Tibial nerve (tissue), 4 donors: ENCODE results near the gene SEMA6A. TPM values are rescaled to one million over a fixed set of nuclear protein-coding genes. Genes with fewer than 3 reads are reported as not detected.
A peak's percentile ranks its signal among the peaks of the same experiment; 100 is the strongest.

Experiments
- DNase-seq, 2 donors: peaks; one replicate each; pipeline ENCODE4 v3.0.0-alpha.2; 2019; ENCODE audit warnings: low spot score in 2 of 2
- H3K27ac ChIP-seq, 4 donors: fragments of 200-600 bp; sonication (generic) in 3 of 4; one replicate each; pipeline ENCODE4 v1.5.1; 2017 to 2019; ENCODE audit warnings: mild to moderate bottlenecking in 1 of 4
- H3K27me3 ChIP-seq, 2 donors: fragments of 200-600 bp; sonication (generic) in 1 of 2; one replicate each; pipeline versions ENCODE4 v1.5.1 to v1.6.0; 2017 to 2019
- H3K36me3 ChIP-seq, 3 donors: fragments of 200-600 bp; sonication (generic); one replicate each; pipeline ENCODE4 v1.5.1; 2018 to 2019
- H3K4me1 ChIP-seq, 4 donors: fragments of 200-600 bp; sonication (generic) in 3 of 4; one replicate each; pipeline ENCODE4 v1.5.1; 2017 to 2019
- H3K4me3 ChIP-seq, 4 donors: fragments of 200-600 bp; sonication (generic) in 3 of 4; one replicate each; pipeline ENCODE4 v1.5.1; 2017 to 2019; ENCODE audit warnings: mild to moderate bottlenecking in 1 of 4, moderate library complexity in 1 of 4
- H3K9me3 ChIP-seq, 4 donors: fragments of 200-600 bp; sonication (generic) in 3 of 4; one replicate each; pipeline ENCODE4 v1.5.1; 2017 to 2019
- EP300 ChIP-seq, 2 donors: sonication (generic); formaldehyde crosslinking; IDR thresholded peaks; one replicate each; pipeline ENCODE4 v1.6.1; 2017; ENCODE audit warnings: antibody characterized with exemption in 2 of 2, mild to moderate bottlenecking in 1 of 2
- POLR2A ChIP-seq, 2 donors: fragments of 450-650 bp; IDR thresholded peaks; one replicate each; pipeline ENCODE4 v1.6.1; 2017; ENCODE audit warnings: antibody characterized with exemption in 2 of 2, mild to moderate bottlenecking in 2 of 2, moderate library complexity in 2 of 2
- WGBS, 2 donors: methylation state at CpG; one replicate each; pipeline ENCODE4 v1.1.5; 2018; 5-methylcytosine and 5-hydroxymethylcytosine counted together
- total RNA-seq, 4 donors: library from RNA; depleted of rRNA; stranded (reverse); fragments of >200 nt; gene quantifications; one replicate each; pipeline ENCODE4 v1.1.0, GENCODE V29; 2016
- TF ChIP-seq, protein P1 (sequence below), 5 experiments: fragments of 200-600 bp in 3 of 5; fragments of 450-650 bp in 2 of 5; sonication (generic) in 3 of 5; IDR thresholded peaks; one replicate each; pipeline ENCODE4 v1.5.1; 2016 to 2019; ENCODE audit warnings: antibody characterized with exemption in 5 of 5, mild to moderate bottlenecking in 3 of 5, moderate library complexity in 2 of 5

Gene SEMA6A
- total RNA-seq, 4 donors from 2014 or later = 13.6 to 25.1 (median 21.4) TPM

DNA sequence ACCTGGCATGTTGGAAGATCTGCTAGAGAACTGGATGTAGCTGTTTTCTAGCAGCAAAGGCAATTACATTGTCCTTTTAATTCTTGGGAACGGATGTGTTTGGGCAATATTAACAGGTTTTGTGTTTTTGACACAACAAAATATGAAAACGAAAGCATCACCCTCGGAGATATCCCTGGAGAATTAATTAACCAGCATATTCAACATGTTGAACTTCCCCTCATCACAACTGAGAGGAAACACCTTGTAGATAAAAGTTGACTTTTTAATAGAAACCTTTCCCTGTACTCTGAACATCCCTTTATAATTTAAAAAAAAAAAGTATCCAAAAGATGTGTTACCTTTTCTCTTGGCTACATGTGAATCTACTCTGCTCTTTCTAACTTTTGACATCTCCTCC, 13.0 kb downstream of the SEMA6A start:
- DNase-seq = no peak
- Histone ChIP-seq H3K36me3 (no peaks in the 10 kb centered on the region), H3K27ac (no peak overlapping the region), H3K4me3 (no peak overlapping the region), H3K4me1 (peaks cover 0 to 11% (median 2%) of the 10 kb centered on the region in 4 donors), H3K9me3 (no peaks in the 10 kb centered on the region), H3K27me3 (no peaks in the 10 kb centered on the region)
- WGBS, 2 donors = 71 to 79% methylated on average over 3 of the region's 3 CpGs
- TF ChIP-seq POLR2A (IDR thresholded peaks at IDR 0.05) (no peak), EP300 (IDR thresholded peaks at IDR 0.05) (peak in 1 of 2 donors; percentile 8)

DNA sequence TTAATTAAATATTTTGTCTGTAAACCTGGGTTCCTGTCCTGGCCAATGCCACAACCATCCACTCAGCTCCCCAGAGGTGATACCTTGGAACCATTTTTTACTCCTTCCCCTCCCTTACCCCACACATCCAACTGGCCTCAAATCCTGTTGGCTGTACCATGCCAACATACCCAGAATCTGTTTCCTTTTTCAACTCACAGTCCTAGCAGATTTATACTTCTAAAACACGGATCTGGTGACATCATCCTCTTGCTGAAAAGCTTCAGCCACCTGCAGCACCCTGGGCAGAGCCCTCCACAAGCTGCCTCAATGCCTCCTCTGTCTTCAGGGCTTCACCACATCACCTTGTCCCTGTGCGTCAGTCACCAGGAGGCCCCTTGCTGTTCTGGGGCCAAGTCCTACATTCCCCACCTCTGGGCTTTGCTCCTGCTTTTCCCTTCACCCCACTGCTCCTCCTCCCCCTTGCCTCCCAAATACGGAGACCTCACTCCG, 14.9 kb downstream of the SEMA6A start:
- 76 to 86% methylated on average over 4 of the region's 4 CpGs for WGBS, 2 donors
- H3K4me3 ChIP-seq = no peak overlapping the region
- H3K36me3 ChIP-seq = no peaks in the 10 kb centered on the region
- peaks cover 0 to 4% (median 2%) of the 10 kb centered on the region in 4 donors for H3K4me1 ChIP-seq
- no peak for DNase-seq
- no peak overlapping the region for H3K27ac ChIP-seq
- no peak for TF ChIP-seq EP300 (IDR thresholded peaks at IDR 0.05)
- TF ChIP-seq, protein P1, sequence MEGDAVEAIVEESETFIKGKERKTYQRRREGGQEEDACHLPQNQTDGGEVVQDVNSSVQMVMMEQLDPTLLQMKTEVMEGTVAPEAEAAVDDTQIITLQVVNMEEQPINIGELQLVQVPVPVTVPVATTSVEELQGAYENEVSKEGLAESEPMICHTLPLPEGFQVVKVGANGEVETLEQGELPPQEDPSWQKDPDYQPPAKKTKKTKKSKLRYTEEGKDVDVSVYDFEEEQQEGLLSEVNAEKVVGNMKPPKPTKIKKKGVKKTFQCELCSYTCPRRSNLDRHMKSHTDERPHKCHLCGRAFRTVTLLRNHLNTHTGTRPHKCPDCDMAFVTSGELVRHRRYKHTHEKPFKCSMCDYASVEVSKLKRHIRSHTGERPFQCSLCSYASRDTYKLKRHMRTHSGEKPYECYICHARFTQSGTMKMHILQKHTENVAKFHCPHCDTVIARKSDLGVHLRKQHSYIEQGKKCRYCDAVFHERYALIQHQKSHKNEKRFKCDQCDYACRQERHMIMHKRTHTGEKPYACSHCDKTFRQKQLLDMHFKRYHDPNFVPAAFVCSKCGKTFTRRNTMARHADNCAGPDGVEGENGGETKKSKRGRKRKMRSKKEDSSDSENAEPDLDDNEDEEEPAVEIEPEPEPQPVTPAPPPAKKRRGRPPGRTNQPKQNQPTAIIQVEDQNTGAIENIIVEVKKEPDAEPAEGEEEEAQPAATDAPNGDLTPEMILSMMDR (IDR thresholded peaks at IDR 0.05) = no peak
- no peak for TF ChIP-seq POLR2A (IDR thresholded peaks at IDR 0.05)
- no peaks in the 10 kb centered on the region for H3K27me3 ChIP-seq
- H3K9me3 ChIP-seq = no peaks in the 10 kb centered on the region

DNA sequence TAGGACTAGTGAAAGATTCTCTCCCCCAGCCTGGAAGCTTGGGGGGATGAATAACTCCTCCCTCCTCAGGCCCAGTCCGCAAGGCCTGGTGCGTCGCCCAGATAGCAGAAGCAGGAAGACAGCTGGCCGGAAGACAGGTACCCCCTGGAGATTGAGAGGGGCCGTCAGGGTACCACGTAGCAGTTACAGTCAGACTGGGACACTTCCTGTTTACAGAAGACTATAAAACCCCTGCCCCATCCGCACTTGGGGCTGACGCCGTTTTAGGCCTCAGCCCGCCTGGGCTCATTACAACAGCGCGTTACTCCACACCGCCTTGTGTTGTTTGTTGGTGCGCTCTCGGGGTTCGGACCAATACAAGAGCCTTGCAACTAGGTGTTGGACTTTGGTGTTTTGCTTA, 15.4 kb downstream of the SEMA6A start:
- Histone ChIP-seq H3K9me3 (no peaks in the 10 kb centered on the region), H3K36me3 (no peaks in the 10 kb centered on the region), H3K27ac (no peak overlapping the region), H3K27me3 (no peaks in the 10 kb centered on the region), H3K4me3 (no peak overlapping the region), H3K4me1 (peaks cover 0 to 8% (median 2%) of the 10 kb centered on the region in 4 donors)
- no peak for TF ChIP-seq POLR2A (IDR thresholded peaks at IDR 0.05)
- no peak for TF ChIP-seq EP300 (IDR thresholded peaks at IDR 0.05)
- TF ChIP-seq, protein P1 (IDR thresholded peaks at IDR 0.05) = no peak
- no peak for DNase-seq
- 77 to 84% methylated on average over 13 to 16 of the region's 16 CpGs for WGBS, 2 donors

DNA sequence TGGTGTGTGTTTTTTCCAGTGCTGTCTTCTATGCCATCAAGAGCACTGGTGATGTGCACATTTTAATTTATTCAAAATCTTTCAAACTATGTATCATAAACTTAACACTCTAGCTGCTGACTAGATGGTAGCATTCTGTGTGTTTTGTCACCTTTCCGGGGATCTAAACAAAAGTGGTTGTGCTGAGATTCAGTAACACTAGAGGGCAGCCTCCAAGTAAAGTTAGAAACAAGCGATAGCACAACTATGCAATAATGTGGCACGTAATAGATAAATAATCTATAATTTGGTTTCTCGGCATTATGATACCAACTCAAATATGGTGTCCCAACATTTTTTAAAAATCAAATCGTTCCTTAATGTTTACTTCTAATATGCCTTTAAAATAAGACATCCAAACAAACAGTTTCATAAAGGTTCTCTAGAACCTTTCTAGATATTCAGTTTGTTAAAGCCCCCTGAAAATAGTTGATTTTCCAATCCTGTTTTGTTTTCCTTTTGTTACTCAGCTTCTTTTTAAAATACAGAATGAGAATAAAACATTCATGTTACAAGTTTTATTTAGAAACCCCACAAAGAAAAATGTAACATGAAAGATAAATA, 16.9 kb downstream of the SEMA6A start:
- Histone ChIP-seq H3K36me3 (no peaks in the 10 kb centered on the region), H3K27me3 (no peaks in the 10 kb centered on the region), H3K4me3 (no peak overlapping the region), H3K9me3 (no peaks in the 10 kb centered on the region), H3K4me1 (peaks cover 0 to 14% (median 2%) of the 10 kb centered on the region in 4 donors), H3K27ac (no peak overlapping the region)
- DNase-seq = peak in 1 of 2 donors; percentile 33
- TF ChIP-seq POLR2A (IDR thresholded peaks at IDR 0.05) = no peak
- TF ChIP-seq, protein P1 (IDR thresholded peaks at IDR 0.05) = peak; percentile 34 to 60 (median 45)
- 36 to 43% methylated on average over 5 of the region's 5 CpGs for WGBS, 2 donors

DNA sequence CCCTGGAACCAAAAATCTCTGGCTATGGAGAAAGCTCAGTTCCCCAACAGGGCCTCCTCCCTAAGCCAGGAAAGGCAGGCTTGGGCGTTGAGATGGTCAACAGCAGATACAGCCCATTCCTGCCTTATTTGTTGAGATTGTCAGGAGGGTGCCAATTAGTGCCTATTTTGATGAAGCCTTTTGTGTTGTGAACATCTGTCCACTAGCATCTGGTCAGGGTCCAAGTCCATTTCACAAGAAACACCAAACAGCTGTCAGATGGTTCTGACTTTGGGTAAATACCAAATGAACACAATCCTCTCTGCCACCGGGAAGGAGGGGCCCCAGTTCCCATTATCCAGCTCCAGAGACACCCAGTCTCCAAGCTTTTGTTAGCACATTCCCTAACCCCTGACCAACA, 19.9 kb downstream of the SEMA6A start:
- no peak for DNase-seq
- H3K27ac ChIP-seq = peak overlapping the region in 3 of 4 donors; percentile 40 to 87 (median 82)
- TF ChIP-seq, protein P1 (IDR thresholded peaks at IDR 0.05) = no peak
- TF ChIP-seq EP300 (IDR thresholded peaks at IDR 0.05) (no peak), POLR2A (IDR thresholded peaks at IDR 0.05) (no peak)
- peaks cover 0 to 14% (median 2%) of the 10 kb centered on the region in 4 donors for H3K4me1 ChIP-seq
- 66 to 68% methylated on average over 2 of the region's 2 CpGs for WGBS, 2 donors
- no peaks in the 10 kb centered on the region for H3K9me3 ChIP-seq
- no peak overlapping the region for H3K4me3 ChIP-seq
- no peaks in the 10 kb centered on the region for H3K27me3 ChIP-seq
- H3K36me3 ChIP-seq = no peaks in the 10 kb centered on the region
